ENCODE results near the gene MASP2.
A peak's percentile ranks its signal among the peaks of the same experiment; 100 is the strongest.
"Not testable (repeated sequence)": the region's sequence is repeated elsewhere in the genome, so short reads cannot be mapped to it uniquely, and the experiment has no call there.

Gene MASP2

DNA sequence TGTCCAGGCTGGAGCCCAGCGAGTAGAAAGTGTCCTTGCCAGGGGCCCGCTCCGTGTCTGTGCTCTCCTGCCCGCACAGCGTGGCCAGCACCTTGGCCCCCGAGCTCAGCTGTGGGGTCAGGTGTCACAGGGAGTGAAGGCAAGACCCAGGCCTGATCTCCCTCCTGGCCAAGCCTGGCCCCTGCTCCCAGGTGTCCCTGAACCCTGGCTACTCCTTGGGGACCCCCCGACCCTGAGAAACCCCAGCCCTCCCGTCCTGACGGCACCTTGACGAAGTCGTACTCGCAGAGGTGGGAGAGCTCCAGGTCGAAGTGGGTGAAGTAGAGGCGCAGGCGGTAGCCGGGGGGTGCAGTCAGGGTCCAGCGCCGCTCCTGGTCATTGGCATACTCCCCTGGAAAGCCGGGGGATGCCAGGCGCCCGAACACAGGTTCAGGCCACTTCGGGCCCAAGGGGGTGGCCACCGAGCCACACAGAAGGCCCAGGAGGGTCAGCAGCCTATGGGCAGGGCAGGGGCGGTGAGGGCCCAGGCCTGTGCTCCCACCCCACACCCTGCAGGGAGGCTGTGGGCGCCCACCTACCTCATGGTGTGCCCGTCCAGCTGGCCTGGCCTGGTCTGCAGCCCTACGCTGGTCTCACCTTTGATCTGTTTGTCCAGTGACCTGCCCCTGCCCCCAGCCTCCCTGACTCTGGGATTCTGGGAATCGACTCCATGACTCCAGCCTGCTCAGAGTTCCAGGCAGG is at the start of gene MASP2:
Gene MASP2 (minus strand): TSS at position 615 of the 741 bp plus-strand sequence. CDS start 32 bp downstream, at position 583.
- Mint-ChIP-seq H3K27ac (no peak within 1 kb of the TSS), H3K4me1 (ENCODE audit: low read depth) (no peaks in the 10 kb centered on the region), H3K27me3 (ENCODE audit: low read depth) (no peaks in the 10 kb centered on the region), H3K36me3 (ENCODE audit: low read depth) (no peaks in the 10 kb centered on the region), H3K4me3 (no peak within 1 kb of the TSS), H3K9me3 (no peaks in the 10 kb centered on the region)
- no peak for DNase-seq (ENCODE audit: low spot score)

DNA sequence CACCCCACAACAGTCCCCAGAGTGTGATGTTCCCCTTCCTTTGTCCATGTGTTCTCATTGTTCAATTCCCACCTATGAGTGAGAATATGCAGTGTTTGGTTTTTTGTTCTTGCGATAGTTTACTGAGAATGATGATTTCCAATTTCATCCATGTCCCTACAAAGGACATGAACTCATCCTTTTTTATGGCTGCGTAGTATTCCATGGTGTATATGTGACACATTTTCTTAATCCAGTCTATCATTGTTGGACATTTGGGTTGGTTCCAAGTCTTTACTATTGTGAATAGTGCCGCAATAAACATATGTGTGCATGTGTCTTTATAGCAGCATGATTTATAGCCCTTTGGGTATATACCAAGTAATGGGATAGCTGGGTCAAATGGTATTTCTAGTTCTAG is 36.7 kb upstream of the MASP2 start:
- H3K36me3 Mint-ChIP-seq (ENCODE audit: low read depth), result peaks cover 56% of the 10 kb centered on the region
- H3K9me3 Mint-ChIP-seq; H3K27me3 Mint-ChIP-seq (ENCODE audit: low read depth); H3K4me1 Mint-ChIP-seq (ENCODE audit: low read depth); H3K4me3 Mint-ChIP-seq; DNase-seq (ENCODE audit: low spot score); H3K27ac Mint-ChIP-seq: not testable (repeated sequence)

DNA sequence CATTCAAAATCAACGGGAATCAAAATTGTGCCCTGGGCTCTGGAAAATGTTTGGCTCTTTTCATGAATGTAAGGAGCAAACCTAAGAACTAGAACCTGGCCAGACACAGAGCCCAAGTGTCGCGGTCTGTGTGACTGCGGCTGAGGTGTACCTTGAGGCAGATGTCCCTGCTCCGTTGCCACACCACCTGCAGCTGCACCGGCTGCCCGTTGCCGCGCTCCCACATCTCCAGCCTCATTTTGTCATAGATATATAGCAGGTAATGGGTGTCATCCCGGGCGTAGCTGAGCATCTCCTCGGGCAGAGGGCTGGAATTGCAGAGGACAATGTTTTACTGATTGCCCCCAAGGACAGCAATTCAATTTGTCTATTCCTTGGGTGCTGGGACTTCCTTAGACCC is 33.9 kb upstream of the MASP2 start:
- no peak overlapping the region for H3K27ac Mint-ChIP-seq
- H3K4me1 Mint-ChIP-seq (ENCODE audit: low read depth), result no peaks in the 10 kb centered on the region
- peaks cover 48% of the 10 kb centered on the region for H3K36me3 Mint-ChIP-seq (ENCODE audit: low read depth)
- no peak for DNase-seq (ENCODE audit: low spot score)
- H3K4me3 Mint-ChIP-seq, result no peak overlapping the region
- no peaks in the 10 kb centered on the region for H3K9me3 Mint-ChIP-seq
- H3K27me3 Mint-ChIP-seq (ENCODE audit: low read depth), result no peaks in the 10 kb centered on the region

DNA sequence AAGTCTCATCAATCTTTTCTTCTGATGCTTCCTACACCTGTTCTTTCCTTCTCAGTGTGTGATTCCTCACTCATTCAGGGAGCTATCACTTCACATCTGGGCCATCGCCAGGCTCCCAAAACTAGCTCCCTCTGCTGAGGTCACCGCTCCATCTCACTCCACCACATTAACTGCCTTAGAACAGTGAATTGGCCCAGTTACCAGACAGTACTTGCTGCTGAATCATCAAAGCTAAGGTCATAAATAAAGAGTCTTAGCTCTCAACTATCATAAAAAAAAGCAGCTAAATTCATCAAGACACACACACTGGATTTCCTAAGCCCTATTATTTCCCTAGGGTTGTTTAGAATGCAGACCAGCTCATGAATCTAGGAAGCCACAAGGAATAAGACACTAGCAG is 31.6 kb upstream of the MASP2 start:
- H3K27me3 Mint-ChIP-seq (ENCODE audit: low read depth), result no peaks in the 10 kb centered on the region
- H3K9me3 Mint-ChIP-seq, result no peaks in the 10 kb centered on the region
- H3K36me3 Mint-ChIP-seq (ENCODE audit: low read depth), result peaks cover 48% of the 10 kb centered on the region
- H3K27ac Mint-ChIP-seq, result no peak overlapping the region
- H3K4me1 Mint-ChIP-seq (ENCODE audit: low read depth), result no peaks in the 10 kb centered on the region
- no peak for DNase-seq (ENCODE audit: low spot score)
- H3K4me3 Mint-ChIP-seq, result no peak overlapping the region

DNA sequence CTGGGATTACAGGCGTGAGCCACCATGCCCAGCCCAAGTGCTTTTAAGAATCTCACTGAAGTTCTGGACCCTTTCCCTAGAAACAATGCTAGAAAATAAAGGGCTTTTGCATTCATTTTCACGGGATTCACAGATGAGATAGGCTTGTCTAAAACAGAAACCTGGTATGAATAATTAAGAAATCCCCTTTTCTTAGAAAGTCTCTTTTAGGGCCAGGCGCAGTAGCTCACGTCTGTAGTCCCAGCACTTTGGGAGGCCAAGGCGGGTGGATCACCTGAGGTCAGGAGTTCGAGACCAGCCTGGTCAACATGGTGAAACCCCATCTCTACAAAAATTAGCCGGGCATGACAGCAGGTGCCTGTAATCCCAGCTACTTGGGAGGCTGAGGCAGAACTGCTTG is 26.4 kb upstream of the MASP2 start:
- H3K4me3 Mint-ChIP-seq; H3K27ac Mint-ChIP-seq; DNase-seq (ENCODE audit: low spot score); H3K27me3 Mint-ChIP-seq (ENCODE audit: low read depth); H3K9me3 Mint-ChIP-seq; H3K4me1 Mint-ChIP-seq (ENCODE audit: low read depth): not testable (repeated sequence)
- peaks cover 61% of the 10 kb centered on the region for H3K36me3 Mint-ChIP-seq (ENCODE audit: low read depth)

DNA sequence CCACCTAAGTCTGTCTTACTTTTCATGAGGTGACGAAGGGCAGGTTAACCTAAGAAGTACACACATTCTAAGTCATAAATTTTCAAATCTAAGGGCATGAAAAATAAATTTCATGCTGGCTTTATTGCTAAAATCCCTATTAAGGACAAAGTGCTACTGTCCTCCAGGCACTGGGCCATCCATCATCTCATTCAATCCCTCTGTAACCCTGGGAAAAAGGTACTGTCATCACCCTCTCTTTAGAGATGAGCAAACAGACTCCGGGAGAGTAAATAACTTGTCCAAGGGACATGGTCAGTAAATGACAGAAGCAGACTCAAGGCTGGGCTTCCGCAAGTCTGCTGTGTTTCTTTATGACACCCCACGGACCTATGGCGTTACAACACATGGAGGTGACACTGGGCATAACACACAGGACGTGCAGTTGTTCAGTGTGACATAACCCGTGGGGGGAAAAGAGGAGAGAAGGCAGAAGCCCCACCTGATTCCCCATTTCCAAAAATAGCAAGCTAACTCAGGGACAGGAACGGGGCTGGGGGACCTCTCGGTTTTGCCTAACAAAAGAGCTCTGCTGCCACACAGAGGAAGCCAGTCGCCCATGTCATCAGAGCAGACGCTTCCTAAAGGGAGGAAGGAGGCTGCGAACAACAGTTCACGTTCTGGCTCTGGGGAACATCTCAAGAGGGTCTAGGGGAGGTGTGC is 25.3 kb upstream of the MASP2 start:
- no peak overlapping the region for H3K27ac Mint-ChIP-seq
- no peaks in the 10 kb centered on the region for H3K27me3 Mint-ChIP-seq (ENCODE audit: low read depth)
- DNase-seq (ENCODE audit: low spot score), result no peak
- no peak overlapping the region for H3K4me3 Mint-ChIP-seq
- H3K9me3 Mint-ChIP-seq, result no peaks in the 10 kb centered on the region
- H3K4me1 Mint-ChIP-seq (ENCODE audit: low read depth), result peaks cover 1% of the 10 kb centered on the region
- peaks cover 61% of the 10 kb centered on the region for H3K36me3 Mint-ChIP-seq (ENCODE audit: low read depth)

DNA sequence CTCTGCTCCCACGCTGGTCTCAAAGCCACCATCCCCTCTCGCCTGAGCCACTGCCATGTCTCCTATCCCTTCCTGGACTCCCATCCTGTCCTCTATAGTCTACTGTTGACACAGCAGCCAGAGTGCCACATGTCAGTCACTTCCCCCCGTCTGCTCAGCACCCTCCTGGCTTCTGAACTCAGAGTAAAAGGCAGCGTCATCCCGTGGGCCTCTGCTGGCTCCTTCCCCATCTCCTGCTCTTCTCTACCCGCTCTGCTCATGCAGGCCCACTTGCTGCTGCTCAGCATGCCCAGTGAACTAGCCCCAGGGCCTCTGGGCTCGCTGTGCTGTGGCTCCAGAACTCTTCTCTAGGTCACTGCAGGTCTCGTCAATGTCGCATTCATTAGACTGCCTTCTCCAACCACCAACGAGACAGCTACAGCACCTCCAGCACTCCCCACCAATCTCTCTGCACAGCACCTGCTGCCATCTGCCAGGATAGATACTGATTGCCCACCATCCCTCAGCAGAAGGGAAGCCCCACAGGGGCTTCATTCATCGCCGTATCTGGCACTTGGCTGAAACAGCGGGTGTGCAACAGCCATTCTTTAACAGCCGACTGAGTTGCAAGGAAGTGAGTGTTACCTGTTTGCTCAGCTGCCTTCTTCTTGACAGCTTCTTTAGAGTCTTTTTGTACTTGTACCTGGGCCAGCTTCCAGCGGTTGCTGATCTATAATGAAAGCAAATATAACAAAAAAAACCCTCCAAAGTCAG is 24.6 kb upstream of the MASP2 start:
- Mint-ChIP-seq H3K4me1 (ENCODE audit: low read depth) (peaks cover 1% of the 10 kb centered on the region), H3K36me3 (ENCODE audit: low read depth) (peaks cover 60% of the 10 kb centered on the region), H3K9me3 (no peaks in the 10 kb centered on the region), H3K4me3 (no peak overlapping the region), H3K27me3 (ENCODE audit: low read depth) (no peaks in the 10 kb centered on the region), H3K27ac (no peak overlapping the region)
- DNase-seq (ENCODE audit: low spot score), result no peak

DNA sequence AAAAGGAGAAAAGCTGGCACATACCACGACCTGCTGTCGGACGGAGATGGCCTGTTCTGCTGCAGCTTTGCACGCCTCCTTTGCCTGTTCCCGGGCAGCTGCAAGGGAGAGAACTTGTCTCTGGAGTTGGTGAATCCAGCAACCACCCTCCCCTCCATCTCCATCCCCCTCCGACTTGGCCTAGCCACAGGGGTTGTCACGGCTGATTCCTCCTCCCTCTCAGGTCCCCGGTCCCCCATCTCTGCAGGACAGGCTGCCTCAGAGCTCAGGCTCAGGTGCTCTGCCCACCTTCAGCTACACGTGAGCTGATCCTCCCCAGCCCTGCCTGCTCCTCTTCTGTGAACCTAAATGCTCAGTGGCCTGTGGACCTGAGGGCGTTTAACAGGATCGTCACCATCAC is 23.8 kb upstream of the MASP2 start:
- no peaks in the 10 kb centered on the region for H3K27me3 Mint-ChIP-seq (ENCODE audit: low read depth)
- no peak overlapping the region for H3K27ac Mint-ChIP-seq
- no peak for DNase-seq (ENCODE audit: low spot score)
- no peak overlapping the region for H3K4me3 Mint-ChIP-seq
- peaks cover 61% of the 10 kb centered on the region for H3K36me3 Mint-ChIP-seq (ENCODE audit: low read depth)
- H3K4me1 Mint-ChIP-seq (ENCODE audit: low read depth), result peaks cover 1% of the 10 kb centered on the region
- H3K9me3 Mint-ChIP-seq, result no peaks in the 10 kb centered on the region

DNA sequence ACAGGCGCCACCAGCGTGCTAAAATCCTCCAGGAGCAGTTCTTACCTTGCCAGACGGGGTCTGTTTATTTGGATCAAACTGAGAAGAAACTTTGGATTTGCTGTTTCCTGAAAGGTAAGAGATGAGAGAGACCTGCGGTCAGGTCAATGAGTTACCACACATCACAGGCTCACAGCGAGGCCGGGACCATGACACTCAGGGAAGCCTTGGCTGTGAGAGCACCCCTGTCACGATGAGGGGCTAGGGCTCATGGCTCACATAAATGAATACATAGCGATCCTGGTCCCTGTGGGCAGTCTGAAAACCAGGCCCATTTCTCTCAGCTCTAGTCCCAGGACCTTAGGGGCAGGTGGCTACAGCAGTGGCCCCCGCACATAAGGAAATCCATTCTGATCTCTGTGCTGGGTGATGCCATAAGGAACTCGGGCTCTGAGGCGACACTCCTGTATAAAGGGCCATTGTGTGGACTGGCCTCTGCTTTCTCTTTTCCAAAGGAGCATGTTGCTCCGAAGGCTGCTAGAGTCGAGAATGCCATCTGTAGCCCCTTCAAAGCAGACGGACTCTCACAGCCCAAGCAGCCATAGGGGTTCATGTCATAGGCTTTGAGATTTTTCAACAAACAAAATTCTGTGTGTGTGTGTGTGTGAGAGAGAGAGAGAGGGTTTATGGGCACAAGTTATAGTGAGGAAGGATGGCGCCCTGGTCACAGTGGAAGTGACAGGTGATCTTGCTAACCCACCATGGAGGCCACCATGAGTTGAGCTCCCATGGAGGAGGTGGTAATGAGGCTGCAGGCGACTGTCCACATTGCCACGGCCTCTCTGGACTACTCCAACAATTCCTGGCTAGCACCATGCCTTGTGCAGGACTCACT is 21.8 kb upstream of the MASP2 start:
- Mint-ChIP-seq H3K27ac (no peak overlapping the region), H3K27me3 (ENCODE audit: low read depth) (no peaks in the 10 kb centered on the region), H3K4me3 (no peak overlapping the region), H3K4me1 (ENCODE audit: low read depth) (peaks cover 1% of the 10 kb centered on the region), H3K9me3 (no peaks in the 10 kb centered on the region), H3K36me3 (ENCODE audit: low read depth) (peaks cover 62% of the 10 kb centered on the region)
- DNase-seq (ENCODE audit: low spot score), result no peak

DNA sequence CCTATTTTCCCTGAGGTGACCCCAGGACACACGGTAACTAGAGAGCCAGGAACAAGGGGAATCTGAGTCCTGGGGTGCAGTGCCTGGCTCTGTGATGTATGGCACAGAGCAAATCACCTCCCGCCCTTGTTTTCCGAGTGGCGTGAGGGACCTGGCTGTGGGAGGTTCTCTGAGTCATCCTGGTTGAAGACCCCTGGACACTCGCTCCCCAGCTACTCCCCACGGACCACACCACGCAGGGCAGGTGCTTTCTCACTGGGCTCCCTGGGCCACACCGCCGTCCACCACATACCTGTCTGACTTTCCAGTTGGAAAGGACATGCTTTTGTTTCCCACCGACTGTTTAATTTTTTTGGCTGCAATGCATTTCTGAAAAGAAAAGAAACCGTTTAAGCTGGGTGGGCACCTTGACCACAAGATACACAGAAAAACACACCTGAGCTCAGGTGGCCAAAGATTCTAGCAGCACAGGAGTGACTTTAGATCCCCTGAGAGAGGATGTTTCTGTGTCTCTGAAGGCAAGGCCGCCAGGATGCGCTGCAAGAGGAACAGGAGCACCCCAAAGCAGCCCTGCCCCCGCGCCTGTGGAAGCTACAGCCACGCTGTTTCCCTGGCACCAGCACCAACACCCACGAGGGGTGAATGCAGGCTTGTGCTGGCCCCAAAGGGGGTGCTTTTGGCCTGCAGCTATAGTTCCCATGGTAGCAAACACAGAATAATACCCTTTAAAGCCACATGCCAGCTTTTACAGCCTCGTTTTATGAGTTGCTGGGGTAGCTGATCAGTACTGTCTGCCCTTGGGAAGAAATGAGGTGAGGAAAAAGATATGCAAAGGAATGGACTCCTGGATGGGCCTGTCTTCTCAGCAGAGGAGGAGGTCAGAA is 20.9 kb upstream of the MASP2 start:
- Mint-ChIP-seq H3K4me1 (ENCODE audit: low read depth) (peaks cover 6% of the 10 kb centered on the region), H3K27me3 (ENCODE audit: low read depth) (no peaks in the 10 kb centered on the region), H3K27ac (no peak overlapping the region), H3K4me3 (no peak overlapping the region), H3K36me3 (ENCODE audit: low read depth) (peaks cover 68% of the 10 kb centered on the region), H3K9me3 (no peaks in the 10 kb centered on the region)
- no peak for DNase-seq (ENCODE audit: low spot score)

DNA sequence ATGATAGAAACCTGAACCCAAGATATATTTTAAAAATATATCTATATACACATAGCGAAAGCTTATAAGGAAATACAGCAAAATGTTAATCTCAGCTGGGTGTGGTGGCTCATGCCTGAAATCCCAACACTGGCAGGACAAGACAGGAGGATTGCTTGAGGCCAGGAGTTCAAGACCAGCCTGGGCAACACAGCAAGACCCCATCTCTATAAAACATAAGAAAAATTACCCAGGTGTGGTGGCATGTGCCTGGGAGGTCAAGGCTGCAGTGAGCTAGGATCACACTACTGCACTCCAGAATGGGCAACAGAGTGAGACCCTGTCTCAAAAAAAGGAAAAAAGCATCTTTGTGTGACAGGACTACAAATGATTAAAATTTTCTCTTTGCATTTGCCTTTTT is 18.8 kb upstream of the MASP2 start:
- H3K27me3 Mint-ChIP-seq (ENCODE audit: low read depth), result no peaks in the 10 kb centered on the region
- no peak overlapping the region for H3K27ac Mint-ChIP-seq
- peaks cover 21% of the 10 kb centered on the region for H3K4me1 Mint-ChIP-seq (ENCODE audit: low read depth)
- H3K4me3 Mint-ChIP-seq, result no peak overlapping the region
- DNase-seq (ENCODE audit: low spot score), result no peak
- H3K9me3 Mint-ChIP-seq, result no peaks in the 10 kb centered on the region
- H3K36me3 Mint-ChIP-seq (ENCODE audit: low read depth), result peaks cover 58% of the 10 kb centered on the region

DNA sequence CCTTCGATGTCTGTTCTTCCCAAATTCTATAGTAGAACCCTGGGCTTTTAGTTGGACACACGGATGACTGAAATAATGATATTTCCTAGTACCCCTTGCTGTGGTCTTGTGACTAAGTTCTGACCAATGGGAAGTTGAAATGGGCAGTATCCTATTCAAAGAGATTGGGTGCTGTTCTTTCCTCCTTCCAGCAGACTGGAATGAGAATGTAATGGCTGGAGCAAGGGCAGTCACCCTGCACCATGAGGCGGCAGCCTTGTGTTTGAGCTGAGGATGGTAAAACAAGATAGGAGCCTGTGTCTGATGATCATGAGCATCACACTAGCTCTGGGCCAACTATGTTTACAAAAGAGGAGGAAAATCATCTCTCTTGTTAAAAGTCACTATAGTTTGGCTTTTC is 17.9 kb upstream of the MASP2 start:
- peaks cover 27% of the 10 kb centered on the region for H3K4me1 Mint-ChIP-seq (ENCODE audit: low read depth)
- no peak overlapping the region for H3K4me3 Mint-ChIP-seq
- H3K27me3 Mint-ChIP-seq (ENCODE audit: low read depth), result no peaks in the 10 kb centered on the region
- H3K27ac Mint-ChIP-seq, result peak overlapping the region; percentile 7
- no peak for DNase-seq (ENCODE audit: low spot score)
- H3K36me3 Mint-ChIP-seq (ENCODE audit: low read depth), result peaks cover 52% of the 10 kb centered on the region
- H3K9me3 Mint-ChIP-seq, result no peaks in the 10 kb centered on the region
